SK-N-SH (cell line): ENCODE results near the gene ADD2. TPM values are rescaled to one million over a fixed set of nuclear protein-coding genes. Genes with fewer than 3 reads are reported as not detected.

ENCODE experiments used
- CTCF ChIA-PET: fragments of 300-600, 350-600 bp; formaldehyde crosslinking; extraction: SDS; loops from one replicate; lab custom pipeline; 2021; lab: Yijun Ruan, JAX
- POLR2A ChIA-PET: fragments of 350-600 bp; sonication (Branson Sonifier 250); formaldehyde crosslinking; extraction: SDS; loops from one replicate; lab custom pipeline; 2020; ENCODE audit warnings: antibody characterized with exemption, inconsistent platforms; lab: Yijun Ruan, JAX
- DNase-seq: peaks from one replicate; pipeline ENCODE4 v3.0.0; 2012
- H2AFZ ChIP-seq: fragments of 200-600 bp; sonication (generic); 2 replicates; pipeline ENCODE4 v1.8.1; 2016; ENCODE audit warnings: antibody characterized with exemption, mild to moderate bottlenecking, low read depth
- H3F3A ChIP-seq: fragments of 200-600 bp; sonication (generic); replicated peaks from 2 replicates; pipeline ENCODE3; 2016; ENCODE audit warnings: antibody characterized with exemption, mild to moderate bottlenecking; ENCODE audit not compliant: insufficient read depth
- H3K27ac ChIP-seq, 2 experiments: fragments of 200-500 bp in 1 of 2; fragments of 200-600 bp in 1 of 2; sonication (Bioruptor generic) in 1 of 2; sonication (generic), shearing (Covaris generic) in 1 of 2; 2 replicates each; pipeline versions ENCODE4 v1.5.1 to v1.6.1; 2014 to 2016; ENCODE audit warnings: low read depth in 2 of 2, inconsistent platforms in 1 of 2, low read length in 1 of 2, mild to moderate bottlenecking in 1 of 2, mixed read lengths in 1 of 2
- H3K27me3 ChIP-seq: fragments of 200-600 bp; sonication (generic), shearing (Covaris generic); 2 replicates; pipeline ENCODE4 v1.6.1; 2016; ENCODE audit warnings: mixed run types; ENCODE audit not compliant: insufficient read depth
- H3K36me3 ChIP-seq, 2 experiments: fragments of 200-500 bp in 1 of 2; fragments of 200-600 bp in 1 of 2; sonication (Bioruptor generic) in 1 of 2; sonication (generic) in 1 of 2; replicated peaks in 1 of 2; 2 replicates each; pipeline versions ENCODE3 to v1.5.1; 2014 to 2016; ENCODE audit warnings: low read length in 1 of 2, mild to moderate bottlenecking in 1 of 2; ENCODE audit not compliant: insufficient read depth in 2 of 2, control insufficient read depth in 1 of 2
- H3K4me1 ChIP-seq, 2 experiments: fragments of 200-500 bp in 1 of 2; fragments of 200-600 bp in 1 of 2; sonication (Bioruptor generic) in 1 of 2; sonication (generic), shearing (Covaris generic) in 1 of 2; 2 replicates each; pipeline versions ENCODE4 v1.5.1 to v1.6.1; 2014 to 2016; ENCODE audit warnings: low read depth in 1 of 2, low read length in 1 of 2, mixed run types in 1 of 2; ENCODE audit not compliant: insufficient read depth in 2 of 2, control insufficient read depth in 1 of 2
- H3K4me2 ChIP-seq: fragments of 200-600 bp; sonication (generic), shearing (Covaris generic); 2 replicates; pipeline ENCODE4 v1.6.1; 2017; ENCODE audit warnings: mixed run types
- H3K4me3 ChIP-seq, 2 experiments: fragments of 200-500 bp in 1 of 2; fragments of 200-600 bp in 1 of 2; sonication (Bioruptor generic) in 1 of 2; sonication (generic), shearing (Covaris generic) in 1 of 2; 2 replicates each; pipeline versions ENCODE4 v1.5.1 to v1.8.1; 2014 to 2016; ENCODE audit warnings: low read depth in 2 of 2, inconsistent platforms in 1 of 2, low read length in 1 of 2, mild to moderate bottlenecking in 1 of 2, mixed read lengths in 1 of 2, moderate library complexity in 1 of 2
- H3K79me2 ChIP-seq: fragments of 200-600 bp; sonication (generic); 2 replicates; pipeline ENCODE4 v1.8.1; 2017; ENCODE audit warnings: mild to moderate bottlenecking; ENCODE audit not compliant: insufficient read depth
- H3K9ac ChIP-seq: fragments of 200-600 bp; sonication (generic); 2 replicates; pipeline ENCODE4 v1.6.1; 2017; ENCODE audit warnings: mixed run types
- H3K9me2 ChIP-seq: fragments of 200-600 bp; sonication (generic); 2 replicates; pipeline ENCODE4 v1.6.1; 2017; ENCODE audit warnings: mixed run types
- H3K9me3 ChIP-seq: fragments of 200-600 bp; sonication (generic); 2 replicates; pipeline ENCODE4 v1.6.1; 2017; ENCODE audit warnings: mixed run types, mild to moderate bottlenecking, moderate library complexity
- H4K20me1 ChIP-seq: fragments of 200-600 bp; sonication (generic); 2 replicates; pipeline ENCODE4 v1.6.1; 2017; ENCODE audit warnings: mild to moderate bottlenecking, mixed run types; ENCODE audit not compliant: insufficient read depth
- FOXJ3 ChIP-seq: sonication (generic); formaldehyde crosslinking; IDR thresholded peaks from 2 replicates; pipeline ENCODE4 v1.5.1; 2020; ENCODE audit warnings: mild to moderate bottlenecking, missing genetic modification reagents
- GABPA ChIP-seq: IDR thresholded peaks from 2 replicates; pipeline ENCODE4 v1.4.0; 2012; ENCODE audit warnings: low read depth, mild to moderate bottlenecking
- IRF3 ChIP-seq: fragments of 150-350 bp; IDR thresholded peaks from 2 replicates; pipeline ENCODE4 v1.6.1; 2016; ENCODE audit warnings: mild to moderate bottlenecking, low read depth, low read length
- JUND ChIP-seq: IDR thresholded peaks from 2 replicates; pipeline ENCODE4 v1.4.0; 2012
- MXI1 ChIP-seq: IDR thresholded peaks from 2 replicates; pipeline ENCODE4 v1.6.1; 2012; ENCODE audit warnings: mild to moderate bottlenecking, low read depth, low read length, improper control_type of control experiment
- REST ChIP-seq: IDR thresholded peaks from 2 replicates; pipeline ENCODE4 v1.6.1; 2012; ENCODE audit warnings: mild to moderate bottlenecking, low read depth, low read length, moderate library complexity
- RFX5 ChIP-seq: IDR thresholded peaks from 2 replicates; pipeline ENCODE4 v1.6.1; 2012; ENCODE audit warnings: mild to moderate bottlenecking, improper control_type of control experiment, low read length
- SMC3 ChIP-seq: IDR thresholded peaks from 2 replicates; pipeline ENCODE4 v1.6.1; 2012; ENCODE audit warnings: low read depth, low read length, improper control_type of control experiment
- TEAD4 ChIP-seq: IDR thresholded peaks from 2 replicates; pipeline ENCODE4 v1.4.0; 2012; ENCODE audit warnings: mild to moderate bottlenecking, borderline replicate concordance; ENCODE audit not compliant: insufficient read depth
- WGBS: methylation state at CpG from one replicate; pipeline ENCODE4 v1.1.6; 2017; ENCODE audit warnings: low lambda C conversion rate; 5-methylcytosine and 5-hydroxymethylcytosine counted together
- polyA plus RNA-seq, 3 experiments: library from polyadenylated mRNA; depleted of rRNA; stranded (reverse); fragments of >200 nt; gene quantifications; 2 replicates each; pipeline ENCODE4 v1.2.3, GENCODE V29; 2012
- TF ChIP-seq, protein P1 (sequence below): fragments of 150-350 bp; IDR thresholded peaks from 2 replicates; pipeline ENCODE4 v1.6.1; 2017; ENCODE audit warnings: antibody characterized with exemption, low read length, low read depth, borderline replicate concordance
- TF ChIP-seq, protein P2 (sequence below): IDR thresholded peaks from 2 replicates; pipeline ENCODE4 v1.4.0; 2012; ENCODE audit warnings: low read depth, borderline replicate concordance
- TF ChIP-seq, protein P3 (sequence below): fragments of 200-600 bp; sonication (generic); IDR thresholded peaks from 2 replicates; pipeline ENCODE4 v1.6.1; 2017; ENCODE audit warnings: antibody characterized with exemption, mild to moderate bottlenecking, moderate library complexity
- TF ChIP-seq, protein P4 (sequence below): IDR thresholded peaks from 2 replicates; pipeline ENCODE4; 2012

The ADD2 gene
- polyA plus RNA-seq, 1 of the 3 experiments (the other 2 are of a cell fraction) = 0.30 TPM

DNA sequence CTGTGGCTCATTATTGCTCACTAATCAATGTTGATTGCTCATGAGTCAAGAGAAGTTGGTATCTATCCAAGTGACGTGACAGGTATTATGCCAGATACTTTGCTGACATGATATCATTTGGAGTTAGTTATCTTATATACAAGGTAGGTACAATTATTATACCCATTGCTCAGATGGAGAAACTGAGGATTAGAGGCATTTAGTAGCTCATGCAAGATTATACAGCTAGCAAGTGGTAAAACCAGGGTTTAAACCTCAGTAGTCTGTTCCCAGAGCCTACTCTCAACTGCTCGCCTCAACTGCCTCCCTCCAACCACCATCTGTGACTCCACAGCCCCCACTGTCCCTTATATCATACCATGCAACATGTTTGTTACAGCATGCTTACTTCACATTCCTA, 16.3 kb upstream of the ADD2 start:
- Histone ChIP-seq H4K20me1 (no peaks in the 10 kb centered on the region), H3K27ac (no peak overlapping the region), H3K9me2 (no peaks in the 10 kb centered on the region), H3K79me2 (no peaks in the 10 kb centered on the region), H3K4me1 (no peaks in the 10 kb centered on the region), H3K4me3 (no peak overlapping the region), H3F3A (no peaks in the 10 kb centered on the region), H3K9me3 (no peaks in the 10 kb centered on the region), H2AFZ (no peak overlapping the region), H3K27me3 (peaks cover 12% of the 10 kb centered on the region), H3K36me3 (no peaks in the 10 kb centered on the region), H3K4me2 (no peak overlapping the region), H3K9ac (no peak overlapping the region)
- 64% methylated on average over 2 of the region's 2 CpGs for WGBS
- ChIA-PET CTCF (interaction anchor here (0.9 to 3.2 kb wide), 17 partner anchors 11 to 481 kb away, joined by 3 to 49 read pairs (median 4); partner anchors contain the start of genes ADD2 and FAM136A), POLR2A (no interaction called here)
- DNase-seq = no peak
- TF ChIP-seq JUND (no peak), FOXJ3 (CRISPR knock-in tag) (no peak)
- TF ChIP-seq, protein P1, sequence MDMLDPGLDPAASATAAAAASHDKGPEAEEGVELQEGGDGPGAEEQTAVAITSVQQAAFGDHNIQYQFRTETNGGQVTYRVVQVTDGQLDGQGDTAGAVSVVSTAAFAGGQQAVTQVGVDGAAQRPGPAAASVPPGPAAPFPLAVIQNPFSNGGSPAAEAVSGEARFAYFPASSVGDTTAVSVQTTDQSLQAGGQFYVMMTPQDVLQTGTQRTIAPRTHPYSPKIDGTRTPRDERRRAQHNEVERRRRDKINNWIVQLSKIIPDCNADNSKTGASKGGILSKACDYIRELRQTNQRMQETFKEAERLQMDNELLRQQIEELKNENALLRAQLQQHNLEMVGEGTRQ = no peak
- TF ChIP-seq, protein P2, sequence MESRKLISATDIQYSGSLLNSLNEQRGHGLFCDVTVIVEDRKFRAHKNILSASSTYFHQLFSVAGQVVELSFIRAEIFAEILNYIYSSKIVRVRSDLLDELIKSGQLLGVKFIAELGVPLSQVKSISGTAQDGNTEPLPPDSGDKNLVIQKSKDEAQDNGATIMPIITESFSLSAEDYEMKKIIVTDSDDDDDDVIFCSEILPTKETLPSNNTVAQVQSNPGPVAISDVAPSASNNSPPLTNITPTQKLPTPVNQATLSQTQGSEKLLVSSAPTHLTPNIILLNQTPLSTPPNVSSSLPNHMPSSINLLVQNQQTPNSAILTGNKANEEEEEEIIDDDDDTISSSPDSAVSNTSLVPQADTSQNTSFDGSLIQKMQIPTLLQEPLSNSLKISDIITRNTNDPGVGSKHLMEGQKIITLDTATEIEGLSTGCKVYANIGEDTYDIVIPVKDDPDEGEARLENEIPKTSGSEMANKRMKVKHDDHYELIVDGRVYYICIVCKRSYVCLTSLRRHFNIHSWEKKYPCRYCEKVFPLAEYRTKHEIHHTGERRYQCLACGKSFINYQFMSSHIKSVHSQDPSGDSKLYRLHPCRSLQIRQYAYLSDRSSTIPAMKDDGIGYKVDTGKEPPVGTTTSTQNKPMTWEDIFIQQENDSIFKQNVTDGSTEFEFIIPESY = no peak

DNA sequence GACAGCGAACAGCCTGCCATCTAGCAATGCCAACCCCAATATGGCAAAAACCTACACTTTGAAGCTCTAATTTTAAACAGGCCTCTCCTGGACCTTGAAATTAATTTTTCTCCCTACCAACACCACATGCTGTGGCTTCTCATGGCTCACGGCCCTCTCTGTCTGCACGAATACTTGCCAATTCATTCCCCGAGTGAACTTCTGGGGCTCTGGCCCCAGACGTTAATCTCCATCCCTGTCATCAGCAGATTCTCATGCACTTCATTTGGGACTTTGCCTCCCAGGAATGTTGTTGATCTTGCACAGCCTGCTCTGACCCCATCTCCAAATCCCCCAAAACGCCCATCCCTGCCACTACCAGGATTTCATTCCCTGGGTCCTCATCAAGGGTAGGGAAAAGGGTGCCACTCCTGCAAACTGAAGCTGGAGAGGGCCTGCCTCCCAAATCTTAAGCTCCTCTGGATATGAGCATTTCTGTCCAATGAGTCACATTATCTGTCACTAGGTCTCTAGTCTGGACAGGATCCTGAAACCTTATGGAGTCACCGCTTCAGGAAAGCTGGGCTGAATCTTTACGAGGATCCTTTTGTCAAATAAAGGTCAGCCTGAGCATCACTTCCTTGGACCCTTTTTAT, 12.0 kb upstream of the ADD2 start:
- H3K79me2 ChIP-seq = no peaks in the 10 kb centered on the region
- ChIA-PET POLR2A (no interaction called here), CTCF (interaction anchor here (0.9 to 4.0 kb wide), 5 partner anchors 10 to 476 kb away, joined by 3 to 31 read pairs (median 10); partner anchors contain the start of genes ADD2 and FIGLA)
- no peaks in the 10 kb centered on the region for H3F3A ChIP-seq
- H4K20me1 ChIP-seq = no peaks in the 10 kb centered on the region
- 68% methylated on average over 8 of the region's 8 CpGs for WGBS
- no peak overlapping the region for H3K27ac ChIP-seq
- H3K9ac ChIP-seq = no peak overlapping the region
- no peak overlapping the region for H2AFZ ChIP-seq
- no peaks in the 10 kb centered on the region for H3K4me1 ChIP-seq
- H3K36me3 ChIP-seq = no peaks in the 10 kb centered on the region
- no peak overlapping the region for H3K4me2 ChIP-seq
- no peaks in the 10 kb centered on the region for H3K9me2 ChIP-seq
- no peak for DNase-seq
- no peaks in the 10 kb centered on the region for H3K9me3 ChIP-seq
- peaks cover 4% of the 10 kb centered on the region; the same call in 1 of the 2 replicates for H3K27me3 ChIP-seq
- H3K4me3 ChIP-seq = no peak overlapping the region
- TF ChIP-seq, protein P3, sequence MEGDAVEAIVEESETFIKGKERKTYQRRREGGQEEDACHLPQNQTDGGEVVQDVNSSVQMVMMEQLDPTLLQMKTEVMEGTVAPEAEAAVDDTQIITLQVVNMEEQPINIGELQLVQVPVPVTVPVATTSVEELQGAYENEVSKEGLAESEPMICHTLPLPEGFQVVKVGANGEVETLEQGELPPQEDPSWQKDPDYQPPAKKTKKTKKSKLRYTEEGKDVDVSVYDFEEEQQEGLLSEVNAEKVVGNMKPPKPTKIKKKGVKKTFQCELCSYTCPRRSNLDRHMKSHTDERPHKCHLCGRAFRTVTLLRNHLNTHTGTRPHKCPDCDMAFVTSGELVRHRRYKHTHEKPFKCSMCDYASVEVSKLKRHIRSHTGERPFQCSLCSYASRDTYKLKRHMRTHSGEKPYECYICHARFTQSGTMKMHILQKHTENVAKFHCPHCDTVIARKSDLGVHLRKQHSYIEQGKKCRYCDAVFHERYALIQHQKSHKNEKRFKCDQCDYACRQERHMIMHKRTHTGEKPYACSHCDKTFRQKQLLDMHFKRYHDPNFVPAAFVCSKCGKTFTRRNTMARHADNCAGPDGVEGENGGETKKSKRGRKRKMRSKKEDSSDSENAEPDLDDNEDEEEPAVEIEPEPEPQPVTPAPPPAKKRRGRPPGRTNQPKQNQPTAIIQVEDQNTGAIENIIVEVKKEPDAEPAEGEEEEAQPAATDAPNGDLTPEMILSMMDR = no peak
- TF ChIP-seq RFX5 = no peak
- TF ChIP-seq SMC3 = no peak
- TF ChIP-seq IRF3 = no peak
- TF ChIP-seq TEAD4 = no peak
- no peak for TF ChIP-seq MXI1
- TF ChIP-seq REST = no peak
- TF ChIP-seq GABPA = no peak
- TF ChIP-seq, protein P4, sequence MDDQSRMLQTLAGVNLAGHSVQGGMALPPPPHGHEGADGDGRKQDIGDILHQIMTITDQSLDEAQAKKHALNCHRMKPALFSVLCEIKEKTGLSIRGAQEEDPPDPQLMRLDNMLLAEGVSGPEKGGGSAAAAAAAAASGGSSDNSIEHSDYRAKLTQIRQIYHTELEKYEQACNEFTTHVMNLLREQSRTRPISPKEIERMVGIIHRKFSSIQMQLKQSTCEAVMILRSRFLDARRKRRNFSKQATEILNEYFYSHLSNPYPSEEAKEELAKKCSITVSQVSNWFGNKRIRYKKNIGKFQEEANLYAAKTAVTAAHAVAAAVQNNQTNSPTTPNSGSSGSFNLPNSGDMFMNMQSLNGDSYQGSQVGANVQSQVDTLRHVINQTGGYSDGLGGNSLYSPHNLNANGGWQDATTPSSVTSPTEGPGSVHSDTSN = no peak
